ENCODE measurements around the gene RORB.

RORB gene

DNA sequence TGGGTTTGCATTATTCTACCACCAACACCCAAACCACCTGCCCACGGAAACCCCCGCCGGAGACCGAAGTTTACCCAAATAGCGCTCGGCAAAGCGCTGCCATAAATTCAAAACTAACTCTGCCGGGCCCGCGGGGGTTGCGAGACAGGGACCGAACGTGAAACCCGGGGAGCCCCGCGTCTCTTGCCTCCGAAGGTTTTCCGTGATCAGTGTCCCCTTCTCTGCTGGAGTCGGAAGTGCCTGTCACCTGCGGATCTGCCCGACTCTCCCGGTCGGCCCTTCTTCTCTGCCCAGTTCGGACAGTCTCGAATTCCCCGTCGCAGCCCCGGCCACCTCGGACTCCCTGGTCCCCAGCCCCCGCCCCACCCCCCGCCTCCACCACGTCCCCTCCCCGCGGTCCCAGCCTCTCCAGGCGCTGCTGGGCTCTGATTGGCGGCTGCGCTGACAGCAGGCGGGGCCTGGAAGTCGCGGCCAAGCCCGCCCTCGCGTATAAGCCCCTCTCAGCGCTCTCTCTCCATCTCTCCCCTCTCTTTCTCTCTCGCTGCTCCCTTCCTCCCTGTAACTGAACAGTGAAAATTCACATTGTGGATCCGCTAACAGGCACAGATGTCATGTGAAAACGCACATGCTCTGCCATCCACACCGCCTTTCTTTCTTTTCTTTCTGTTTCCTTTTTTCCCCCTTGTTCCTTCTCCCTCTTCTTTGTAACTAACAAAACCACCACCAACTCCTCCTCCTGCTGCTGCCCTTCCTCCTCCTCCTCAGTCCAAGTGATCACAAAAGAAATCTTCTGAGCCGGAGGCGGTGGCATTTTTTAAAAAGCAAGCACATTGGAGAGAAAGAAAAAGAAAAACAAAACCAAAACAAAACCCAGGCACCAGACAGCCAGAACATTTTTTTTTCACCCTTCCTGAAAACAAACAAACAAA, at the start of gene RORB:
Gene RORB, plus strand, starts transcription at position 517 of the 929 bp plus-strand sequence. CDS start 642 bp downstream, outside the sequence.
- peak; percentile 13 for DNase-seq

DNA sequence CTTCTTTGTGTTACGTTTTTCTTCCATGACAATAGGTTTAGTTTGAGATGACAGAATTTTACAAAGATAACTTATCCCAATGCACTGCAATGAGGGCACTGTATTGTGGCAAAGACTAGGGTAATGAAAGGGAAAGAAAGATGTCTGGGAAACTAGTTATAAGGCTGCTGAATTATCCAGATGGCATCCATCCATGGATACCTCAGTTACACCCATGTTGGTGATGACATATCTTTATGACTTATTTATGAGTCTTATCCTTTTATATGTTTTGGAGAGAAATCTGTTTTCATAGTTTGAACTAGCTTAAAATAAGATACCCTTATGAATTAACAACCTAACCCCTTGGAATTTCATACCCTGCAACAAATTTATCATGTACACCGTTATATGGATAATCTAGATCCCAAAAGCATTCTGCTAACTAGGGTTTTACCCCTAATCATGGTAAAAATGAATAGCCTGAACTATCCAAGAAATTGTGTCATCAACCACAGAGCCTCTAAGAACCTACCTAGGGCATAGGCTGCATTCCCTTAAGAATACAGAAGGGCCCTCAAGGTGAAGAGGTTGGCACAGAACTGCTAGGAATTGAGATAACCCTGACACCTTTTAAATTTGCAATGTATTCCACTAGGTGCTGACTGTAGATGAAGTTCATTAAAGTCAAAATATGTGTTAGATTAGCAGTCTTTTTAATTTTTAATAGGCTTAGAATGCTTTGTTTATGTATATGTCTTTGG, 49.5 kb upstream of the RORB start:
- DNase-seq = no peak

DNA sequence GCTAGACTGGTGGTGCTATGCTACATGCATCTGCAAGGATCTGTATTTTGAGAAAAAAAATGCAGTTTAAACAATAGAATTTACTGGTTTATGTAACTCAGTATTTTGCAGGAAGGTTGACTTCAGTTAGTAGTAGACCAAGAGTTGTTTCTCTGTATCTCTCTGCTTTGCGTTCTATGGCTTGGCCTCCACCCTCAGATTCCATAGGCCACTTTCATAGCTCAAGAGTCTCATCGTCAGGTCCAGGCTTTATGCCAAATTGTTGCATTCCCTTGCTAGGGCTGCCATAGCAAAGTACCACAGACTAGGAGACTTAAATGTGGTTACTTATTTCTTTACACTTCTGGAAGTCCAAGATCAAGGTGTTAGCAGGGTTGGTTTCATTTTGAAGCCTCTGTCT, 48.1 kb upstream of the RORB start:
- no peak for DNase-seq

DNA sequence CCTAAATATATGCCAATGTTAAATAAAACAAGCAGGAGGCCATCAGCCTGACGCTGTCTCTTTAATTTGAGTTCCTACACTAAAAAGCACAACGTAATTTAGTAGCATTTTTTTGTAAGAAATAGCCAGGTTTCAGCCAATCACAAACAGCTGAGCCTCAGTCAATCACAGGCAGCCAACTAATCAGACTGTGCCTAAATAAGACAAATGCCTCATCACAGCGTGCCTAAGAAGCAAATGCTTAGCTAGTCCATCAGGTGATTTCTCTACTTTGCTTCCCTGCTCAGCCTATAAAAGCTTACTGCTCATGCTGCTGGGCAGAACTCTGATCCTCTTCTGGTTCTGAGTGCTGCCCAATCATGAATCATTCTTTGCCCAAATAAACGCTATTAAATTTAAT, 38.3 kb upstream of the RORB start:
- DNase-seq = no peak

DNA sequence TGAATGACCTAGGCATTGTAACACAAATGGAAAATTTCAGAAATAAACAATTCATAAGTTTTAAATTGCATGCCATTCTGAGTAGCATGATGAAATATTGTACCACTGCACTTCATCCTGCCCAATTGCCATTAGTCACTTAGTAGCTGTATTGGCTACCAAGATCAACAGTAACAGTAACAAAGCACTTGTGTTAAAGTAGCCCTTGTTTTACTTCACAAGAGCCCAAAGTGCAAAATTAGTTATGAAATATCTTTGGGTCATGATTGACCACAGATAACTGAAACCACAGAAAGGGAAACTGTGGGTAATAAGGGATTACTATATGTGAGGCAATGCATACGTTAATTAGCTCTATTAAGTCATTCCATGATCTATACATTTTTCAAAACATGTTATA, 33.3 kb upstream of the RORB start:
- no peak for DNase-seq

DNA sequence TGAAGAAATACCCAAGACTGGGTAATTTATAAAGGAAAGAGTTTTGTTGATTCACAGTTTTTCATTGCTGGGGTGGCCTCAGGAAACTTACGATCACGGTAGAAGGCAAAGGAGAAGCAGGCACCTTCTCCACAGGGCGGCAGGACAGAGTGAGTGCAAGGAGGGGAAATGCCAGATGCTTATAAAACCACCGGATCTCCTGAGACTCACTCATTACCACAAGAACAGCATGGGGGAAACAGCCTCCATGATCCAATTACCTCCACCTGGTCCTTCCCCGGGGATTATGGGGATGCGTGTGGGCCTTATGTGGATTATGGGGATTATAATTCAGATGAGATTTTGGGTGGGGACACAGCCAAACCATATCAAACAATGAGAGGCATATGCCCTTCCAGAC, 18.5 kb upstream of the RORB start:
- no peak for DNase-seq

DNA sequence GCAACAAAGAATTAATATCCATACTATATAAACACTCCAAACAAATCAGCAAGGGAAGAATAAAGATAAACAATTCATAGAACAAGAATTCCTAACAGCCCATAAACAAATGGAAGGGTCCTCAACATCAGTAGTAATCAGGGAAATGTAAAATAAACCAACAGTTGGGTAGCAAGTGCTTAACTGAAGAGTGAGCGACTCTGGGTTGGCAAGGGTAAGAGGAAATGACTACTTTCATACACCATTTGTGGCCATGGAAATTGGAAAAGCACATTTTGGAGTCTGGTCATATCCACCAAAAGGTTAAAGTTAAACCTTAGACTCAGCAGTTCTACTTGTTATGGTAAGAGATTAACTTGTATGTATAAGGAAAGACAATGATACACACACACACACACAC, 17.4 kb upstream of the RORB start:
- DNase-seq = no peak

DNA sequence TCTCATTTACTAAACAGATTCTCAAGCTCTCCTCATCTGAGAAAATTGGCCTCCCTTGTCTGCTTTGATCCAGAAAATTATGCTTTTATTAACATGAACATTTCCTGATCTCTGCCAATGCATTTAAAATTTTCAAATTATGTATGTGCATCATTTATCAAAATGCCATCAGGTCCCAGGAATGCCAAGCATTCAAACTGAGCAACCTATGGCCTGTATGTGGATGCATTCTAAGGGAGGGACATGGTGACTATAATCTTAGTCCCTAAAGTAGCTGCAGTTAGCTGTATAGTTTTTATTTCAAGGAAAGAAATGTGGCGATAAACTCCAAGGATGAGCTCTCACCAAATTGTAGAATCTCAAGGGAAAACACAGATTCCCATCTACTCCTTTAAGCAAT, 9.7 kb upstream of the RORB start:
- DNase-seq = no peak

DNA sequence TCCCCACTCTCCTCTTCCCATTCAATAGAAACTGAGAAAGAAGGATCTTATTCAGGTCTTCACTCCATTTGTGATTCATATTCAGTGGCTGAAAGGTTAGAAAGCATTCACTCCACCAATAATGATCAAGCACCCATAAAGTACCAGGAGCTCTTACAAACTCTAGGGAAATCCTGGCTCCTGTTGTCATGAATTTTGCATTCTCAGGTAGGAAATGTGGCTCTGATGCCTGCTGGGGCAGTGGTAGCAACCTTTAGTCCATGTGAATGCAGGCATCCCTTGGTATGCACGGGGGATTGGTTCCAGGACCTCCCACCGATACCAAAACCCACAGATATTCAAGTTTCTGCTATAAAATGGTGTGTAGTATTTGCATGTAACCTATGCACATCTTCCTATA, 3.6 kb upstream of the RORB start:
- no peak for DNase-seq

DNA sequence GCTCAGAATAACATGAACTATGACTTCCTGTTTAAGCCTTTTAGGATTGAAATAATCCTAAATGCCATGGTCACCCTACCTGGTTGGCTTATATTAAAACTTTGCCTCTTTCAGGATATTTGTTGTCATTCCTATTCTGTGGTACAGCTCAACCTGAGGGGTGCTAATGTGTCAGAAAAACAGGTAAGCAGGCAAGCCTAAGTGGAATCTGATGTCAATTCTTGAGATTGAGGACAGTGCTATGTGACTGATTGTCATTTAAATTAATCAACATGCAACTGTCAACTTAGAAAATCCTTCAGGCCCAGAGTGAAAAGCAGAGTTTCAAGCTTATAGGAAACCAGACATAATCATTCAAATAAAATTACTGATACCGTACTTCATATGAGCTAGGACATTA, 2.6 kb upstream of the RORB start:
- DNase-seq = no peak

DNA sequence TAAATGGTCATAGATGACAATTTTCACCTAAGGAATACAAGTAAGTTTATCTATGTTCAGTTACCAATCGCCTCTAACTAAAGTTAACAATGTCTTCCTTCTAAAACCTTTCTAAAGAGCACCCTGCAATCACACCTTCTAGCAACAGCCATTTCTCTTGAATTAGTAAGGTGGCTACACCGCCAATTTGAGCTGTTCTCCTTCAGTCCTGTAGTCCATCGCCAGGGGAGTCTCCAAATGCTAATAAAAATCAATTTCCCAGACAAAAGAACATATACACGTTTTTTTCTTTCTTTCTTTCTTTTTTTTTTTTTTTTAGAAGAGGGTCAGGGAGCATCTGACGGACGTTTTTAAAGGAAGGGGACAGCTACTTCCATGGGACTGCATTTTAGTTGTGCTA, 729 bp upstream of the RORB start:
- DNase-seq = no peak

DNA sequence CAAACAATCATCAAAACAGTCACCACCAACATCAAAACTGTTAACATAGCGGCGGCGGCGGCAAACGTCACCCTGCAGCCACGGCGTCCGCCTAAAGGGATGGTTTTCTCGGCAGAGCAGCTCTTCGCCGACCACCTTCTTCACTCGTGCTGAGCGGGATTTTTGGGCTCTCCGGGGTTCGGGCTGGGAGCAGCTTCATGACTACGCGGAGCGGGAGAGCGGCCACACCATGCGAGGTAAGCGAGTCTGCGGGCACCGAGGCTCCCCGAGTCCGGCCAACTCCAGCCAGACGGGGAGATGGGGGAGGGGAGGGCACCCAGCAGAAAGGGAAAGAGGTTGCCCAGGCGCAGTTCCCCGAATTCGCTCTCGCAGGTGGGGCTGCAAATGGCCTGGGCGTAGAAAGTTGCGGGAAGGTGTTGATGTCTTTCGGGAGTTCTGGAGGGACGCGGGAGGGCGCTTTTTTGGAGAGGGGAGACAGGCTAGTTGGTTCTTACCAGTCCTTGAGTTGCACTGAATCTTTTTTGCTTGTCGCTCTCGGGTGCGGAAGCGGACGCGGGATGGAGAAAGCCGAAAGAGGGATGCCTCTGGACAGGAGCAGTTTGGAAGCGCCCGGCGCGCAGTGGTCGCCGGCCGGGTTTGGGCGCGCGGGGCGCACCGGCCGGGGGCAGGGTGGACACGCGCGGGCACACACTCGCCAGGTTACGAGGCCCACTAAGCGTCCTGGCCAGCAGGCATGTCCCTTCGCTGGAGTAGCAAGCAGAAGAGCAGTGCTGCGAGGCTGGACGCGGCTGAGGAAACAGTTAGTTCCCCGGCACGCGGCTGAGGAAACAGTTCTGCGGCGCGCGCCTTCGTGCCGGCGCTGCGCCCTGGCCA, 849 bp downstream of the RORB start:
- no peak for DNase-seq

DNA sequence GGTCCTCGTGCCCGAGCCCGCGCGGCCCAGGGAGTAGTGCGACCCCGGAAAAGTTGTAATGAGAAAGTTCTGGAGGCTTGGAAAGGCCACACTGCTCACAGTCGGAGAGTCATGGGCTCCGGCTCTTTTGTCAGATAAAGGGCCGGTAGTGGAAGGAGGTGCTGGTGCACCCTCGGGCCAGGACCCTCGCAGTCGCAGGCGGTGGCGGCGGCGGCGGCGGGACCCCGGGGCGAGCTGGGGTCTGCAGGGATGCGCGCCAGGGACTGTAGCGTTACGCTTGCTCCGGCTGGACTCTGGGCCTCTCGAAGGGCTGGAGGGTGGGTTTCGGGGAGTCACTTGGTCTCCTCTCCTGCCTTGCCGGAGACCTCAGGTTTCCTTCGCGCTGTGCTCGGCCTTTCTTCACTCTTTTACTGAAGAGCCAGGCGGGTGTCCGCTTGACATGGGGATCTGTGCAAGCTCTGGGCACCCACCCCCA, 1.5 kb downstream of the RORB start:
- no peak for DNase-seq

DNA sequence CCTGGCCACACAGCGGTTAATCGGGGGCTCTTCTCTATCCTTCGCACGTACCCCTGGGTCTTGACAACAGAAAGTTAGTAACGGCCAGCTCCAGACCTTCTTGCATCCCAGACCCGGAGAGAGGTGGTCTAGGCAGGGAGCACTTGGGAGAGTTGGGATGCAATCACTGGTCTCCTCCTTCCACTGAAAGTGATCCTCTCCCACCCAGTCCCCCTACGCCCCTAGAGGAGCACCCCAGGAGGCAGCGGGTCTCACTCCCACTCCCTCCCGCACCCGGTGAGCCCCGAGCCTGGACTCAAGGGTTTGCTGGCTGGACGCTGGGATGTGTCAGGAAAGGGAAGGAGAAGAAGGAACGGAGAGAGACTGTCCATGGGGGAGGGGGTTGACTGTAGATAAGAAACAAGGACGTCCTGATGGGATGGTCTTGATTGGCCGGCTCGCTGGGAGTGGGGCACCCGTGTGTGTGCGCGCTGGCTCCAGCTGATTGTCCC, 2.0 kb downstream of the RORB start:
- no peak for DNase-seq

DNA sequence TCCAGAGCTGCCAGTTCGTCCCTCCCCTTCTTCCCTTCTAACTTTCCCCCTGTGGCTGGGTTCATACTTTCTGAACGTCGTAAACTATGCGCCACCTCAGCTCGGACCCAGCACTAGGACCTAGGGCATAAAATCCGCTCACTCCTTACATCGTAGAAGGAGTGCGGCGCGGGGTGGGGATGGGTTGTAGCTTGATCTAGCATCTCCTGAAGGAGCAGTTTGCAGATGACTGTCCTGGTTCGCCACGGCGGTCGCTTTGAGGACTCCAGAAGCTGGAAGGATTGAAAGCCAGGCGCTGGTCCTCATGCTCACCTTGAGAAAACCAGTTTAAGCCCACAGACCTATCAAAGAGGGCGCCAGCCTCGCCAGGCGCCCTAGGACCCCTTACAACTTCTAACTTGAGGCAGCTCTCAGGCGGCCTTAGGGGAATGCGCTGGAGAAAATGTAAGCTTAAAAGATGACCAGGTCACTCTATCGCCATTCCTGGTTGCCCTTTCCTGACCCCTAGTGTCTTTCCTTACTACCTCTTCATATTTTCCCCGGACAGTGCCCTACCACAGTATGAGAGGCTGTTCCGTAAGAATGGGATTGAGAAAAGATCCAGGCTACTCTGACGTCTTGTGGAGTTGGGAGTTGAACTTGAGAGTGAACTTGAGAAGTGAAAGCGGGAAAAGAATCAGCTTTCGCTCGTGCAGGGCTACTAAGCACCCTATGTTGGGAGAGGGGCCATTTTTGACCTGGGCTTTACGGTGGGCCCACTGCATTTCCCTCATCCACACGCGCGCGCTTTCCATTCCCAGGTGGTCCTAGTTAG, 2.8 kb downstream of the RORB start:
- no peak for DNase-seq

DNA sequence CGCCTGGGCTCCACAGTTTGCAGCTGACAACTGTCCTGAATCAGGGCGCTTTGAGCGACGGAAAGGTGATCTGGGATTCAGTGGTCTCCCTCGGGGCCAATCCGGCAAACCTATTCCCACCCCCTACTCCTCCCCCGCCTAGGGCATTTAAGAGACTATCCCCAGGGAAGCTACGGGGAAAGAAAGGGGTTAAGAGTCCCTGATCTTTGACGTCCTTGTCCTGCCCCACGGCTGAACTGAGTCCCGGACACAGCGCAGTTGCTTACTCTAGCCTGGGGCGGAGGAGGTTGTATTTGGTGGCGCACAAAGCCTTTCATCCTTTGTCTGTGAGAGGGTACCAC, 3.4 kb downstream of the RORB start:
- no peak for DNase-seq

DNA sequence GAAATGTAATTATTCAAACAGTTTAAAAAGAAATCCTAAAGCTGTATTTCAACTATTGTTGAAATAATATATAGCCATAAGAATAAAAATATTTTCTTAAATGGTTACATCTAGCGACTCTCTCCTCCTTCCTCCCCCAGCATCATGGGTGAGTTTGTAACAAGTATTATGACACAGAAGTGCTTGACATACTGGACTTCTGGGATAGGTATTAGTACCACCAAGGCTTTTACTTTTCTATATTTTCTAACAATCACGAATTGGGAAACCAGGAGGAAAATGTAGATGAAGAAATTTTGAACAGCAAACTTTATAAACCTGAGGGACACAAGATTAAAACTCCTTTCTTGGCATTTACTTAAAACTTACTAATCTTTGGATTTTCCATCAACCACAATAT, 4.4 kb downstream of the RORB start:
- DNase-seq = no peak

DNA sequence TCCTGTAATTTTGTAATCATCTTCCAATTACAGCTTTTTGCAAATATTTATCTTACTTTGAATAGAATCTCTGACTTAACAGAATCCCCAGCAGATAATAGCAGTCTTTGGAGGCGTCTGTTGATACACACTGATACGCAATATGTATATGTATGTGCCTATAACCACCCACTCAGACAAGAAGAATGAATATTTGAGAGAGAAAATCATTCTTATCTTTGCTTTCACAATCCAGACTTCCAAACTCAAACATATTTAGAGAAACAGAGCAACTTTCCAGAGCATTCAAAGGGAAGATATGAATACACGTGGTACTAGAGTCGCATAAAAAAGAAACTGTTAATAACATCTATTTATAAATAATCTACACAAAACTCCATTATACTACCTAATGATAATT, 6.1 kb downstream of the RORB start:
- DNase-seq = no peak

DNA sequence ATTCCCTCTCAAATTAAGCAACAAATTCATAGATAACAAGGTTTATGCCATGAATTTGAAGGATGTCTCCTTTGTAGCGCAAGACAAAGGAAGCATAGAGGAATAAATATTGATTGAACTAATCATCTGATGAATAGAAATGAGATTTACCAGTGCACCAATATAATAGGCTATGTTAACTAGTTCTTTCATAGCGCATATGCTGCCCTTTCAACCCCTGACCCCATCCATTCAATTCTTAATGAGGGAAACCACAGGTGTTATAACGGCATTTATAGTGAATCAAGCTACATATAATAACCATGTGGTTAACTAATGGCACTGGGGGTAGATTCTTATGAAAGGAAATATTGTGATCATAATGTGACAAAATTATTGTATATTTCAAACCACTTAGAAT, 6.5 kb downstream of the RORB start:
- no peak for DNase-seq

DNA sequence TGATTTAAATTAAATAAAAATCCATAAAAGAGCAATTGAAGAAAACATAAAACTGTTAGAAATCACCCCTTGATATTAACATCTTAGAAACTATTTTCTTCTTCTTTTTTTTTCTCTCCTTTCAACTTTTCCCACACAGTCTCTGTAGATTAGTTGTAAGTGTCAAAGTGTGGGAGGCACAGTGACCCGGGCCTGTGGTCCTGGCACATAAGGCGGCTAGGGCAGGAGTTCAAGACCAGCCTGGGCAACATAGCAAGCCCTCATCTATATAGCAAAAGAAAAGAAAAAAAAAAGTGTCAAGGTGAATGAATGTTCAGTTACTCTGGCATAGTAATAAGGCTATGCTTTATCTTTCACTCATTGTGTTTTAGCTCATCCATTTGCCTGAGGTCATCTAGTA, 14.2 kb downstream of the RORB start:
- no peak for DNase-seq

DNA sequence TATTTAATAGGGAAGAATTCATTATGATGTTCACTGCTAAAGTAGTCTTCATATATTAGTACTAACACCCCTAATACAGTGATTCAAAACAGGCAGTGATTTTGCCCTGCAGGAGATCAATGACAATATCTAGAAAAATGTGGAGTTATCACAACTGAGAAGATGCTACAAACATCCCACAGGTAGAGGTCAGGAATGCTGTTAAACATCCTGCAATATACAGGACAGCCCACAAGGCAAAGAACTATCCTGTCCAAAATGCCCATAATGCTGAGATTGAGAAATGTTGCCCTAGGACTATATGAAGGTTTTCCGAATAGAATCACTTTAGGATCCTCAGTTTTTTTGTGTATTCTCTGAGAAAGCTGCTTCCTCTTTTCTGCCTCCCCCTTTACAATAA, 15.3 kb downstream of the RORB start:
- no peak for DNase-seq

DNA sequence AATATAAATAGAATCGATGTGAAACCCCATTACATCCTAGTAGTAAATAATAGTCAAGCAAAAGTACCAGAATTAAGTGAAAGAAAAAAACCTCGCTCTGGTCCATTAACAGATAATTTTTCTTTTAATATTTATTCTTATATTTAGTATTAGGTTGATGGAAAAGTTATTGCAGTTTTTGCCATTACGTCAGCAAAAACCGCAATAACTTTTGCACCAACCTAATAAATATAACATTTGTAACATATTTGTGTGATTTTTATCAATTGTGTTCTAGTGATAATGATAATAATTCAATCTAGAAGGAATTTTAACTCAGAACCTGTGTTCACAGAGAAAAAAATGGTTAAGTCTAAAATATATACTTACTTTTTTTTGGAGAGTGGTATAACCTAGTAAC, 16.1 kb downstream of the RORB start:
- no peak for DNase-seq

Measured in activated naive CD4-positive, alpha-beta T cell treated with anti-CD3 and anti-CD28 coated beads, Interleukin-2, amount 50 U/mL, for 16 hours (primary cell).